ENCODE results near the gene RNF187.
A peak's percentile ranks its signal among the peaks of the same experiment; 100 is the strongest.

The RNF187 gene

GRCh38 chr1:228487336-228488124 lies at the start of gene RNF187:
Gene RNF187, plus strand, starts transcription at chr1:228487382.
- DNase-seq (ENCODE audit: low spot score) = no peak

GRCh38 chr1:228437424-228437962 lies 49.7 kb upstream of the RNF187 start:
- DNase-seq (ENCODE audit: low spot score) = no peak

GRCh38 chr1:228438266-228438665 lies 48.9 kb upstream of the RNF187 start:
- no peak for DNase-seq (ENCODE audit: low spot score)

GRCh38 chr1:228440761-228441500 lies 46.3 kb upstream of the RNF187 start:
- DNase-seq (ENCODE audit: low spot score) = peak; percentile 77

- DNase-seq (ENCODE audit: low spot score) = no peak
Observed at GRCh38 chr1:228443395-228443794, 43.8 kb upstream of the RNF187 start.

- DNase-seq (ENCODE audit: low spot score) = peak; percentile 30
Observed at GRCh38 chr1:228445490-228445842, 41.7 kb upstream of the RNF187 start.

GRCh38 chr1:228445843-228446650 lies 41.1 kb upstream of the RNF187 start:
- peak; percentile 81 for DNase-seq (ENCODE audit: low spot score)

GRCh38 chr1:228446852-228447251 lies 40.3 kb upstream of the RNF187 start:
- no peak for DNase-seq (ENCODE audit: low spot score)

- DNase-seq (ENCODE audit: low spot score) = no peak
Observed at GRCh38 chr1:228448372-228448771, 38.8 kb upstream of the RNF187 start.

GRCh38 chr1:228450200-228450599 lies 37.0 kb upstream of the RNF187 start:
- no peak for DNase-seq (ENCODE audit: low spot score)

GRCh38 chr1:228452194-228453021 lies 34.8 kb upstream of the RNF187 start:
- no peak for DNase-seq (ENCODE audit: low spot score)

GRCh38 chr1:228453022-228453560 lies 34.1 kb upstream of the RNF187 start:
- no peak for DNase-seq (ENCODE audit: low spot score)

GRCh38 chr1:228453614-228454013 lies 33.6 kb upstream of the RNF187 start:
- DNase-seq (ENCODE audit: low spot score) = no peak

- no peak for DNase-seq (ENCODE audit: low spot score)
Observed at GRCh38 chr1:228454238-228454637, 32.9 kb upstream of the RNF187 start.

GRCh38 chr1:228455715-228456114 lies 31.5 kb upstream of the RNF187 start:
- no peak for DNase-seq (ENCODE audit: low spot score)

GRCh38 chr1:228456252-228457016 lies 30.7 kb upstream of the RNF187 start:
- no peak for DNase-seq (ENCODE audit: low spot score)

- no peak for DNase-seq (ENCODE audit: low spot score)
Observed at GRCh38 chr1:228457017-228457395, 30.2 kb upstream of the RNF187 start.

- peak; percentile 100 for DNase-seq (ENCODE audit: low spot score)
Observed at GRCh38 chr1:228457396-228458176, 29.6 kb upstream of the RNF187 start.

Measured in cerebellar cortex (tissue), 1 donor.